UCSD-AML1 (cell line): ENCODE data around the gene PPIC.

Source experiments
- DNase-seq: peaks from one replicate; lab custom pipeline; 2025; ENCODE audit not compliant: unreplicated experiment; lab: John Stamatoyannopoulos, UW

PPIC gene

GRCh38 chr5:123036391-123037103 is at the start of gene PPIC:
Gene PPIC, minus strand, starts transcription at chr5:123036725. Its CDS starts 100 bp downstream, at chr5:123036625.
- peak; percentile 18 for DNase-seq

GRCh38 chr5:123085638-123086286 is 49.2 kb upstream of the PPIC start:
- no peak for DNase-seq

GRCh38 chr5:123084730-123085605 is 48.4 kb upstream of the PPIC start:
- no peak for DNase-seq

GRCh38 chr5:123083298-123083697 is 46.8 kb upstream of the PPIC start:
- DNase-seq = no peak

- no peak for DNase-seq
Observed at GRCh38 chr5:123080215-123080614, 43.7 kb upstream of the PPIC start.

- DNase-seq = no peak
Observed at GRCh38 chr5:123075521-123076163, 39.1 kb upstream of the PPIC start.

- no peak for DNase-seq
Observed at GRCh38 chr5:123068368-123068938, 31.9 kb upstream of the PPIC start.

GRCh38 chr5:123066016-123066415 is 29.5 kb upstream of the PPIC start:
- no peak for DNase-seq

GRCh38 chr5:123059455-123059854 is 22.9 kb upstream of the PPIC start:
- DNase-seq = no peak

- DNase-seq = no peak
Observed at GRCh38 chr5:123051206-123051605, 14.7 kb upstream of the PPIC start.

GRCh38 chr5:123047706-123048105 is 11.2 kb upstream of the PPIC start:
- no peak for DNase-seq

- no peak for DNase-seq
Observed at GRCh38 chr5:123046222-123046621, 9.7 kb upstream of the PPIC start.

- DNase-seq = no peak
Observed at GRCh38 chr5:123044926-123045617, 8.5 kb upstream of the PPIC start.

GRCh38 chr5:123039673-123040072 is 3.1 kb upstream of the PPIC start:
- no peak for DNase-seq

- no peak for DNase-seq
Observed at GRCh38 chr5:123037104-123037418, 536 bp upstream of the PPIC start.

- DNase-seq = no peak
Observed at GRCh38 chr5:123035918-123036390, 571 bp downstream of the PPIC start.

- DNase-seq = no peak
Observed at GRCh38 chr5:123035360-123035917, 1.1 kb downstream of the PPIC start.

GRCh38 chr5:123033157-123033671 is 3.3 kb downstream of the PPIC start:
- no peak for DNase-seq

GRCh38 chr5:123028222-123028621 is 8.3 kb downstream of the PPIC start:
- no peak for DNase-seq

GRCh38 chr5:123014689-123015088 is 21.8 kb downstream of the PPIC start:
- DNase-seq = no peak
